ENCODE measurements around the gene KDM5B. TPM values are rescaled to one million over a fixed set of nuclear protein-coding genes. Genes with fewer than 3 reads are reported as not detected.

The KDM5B gene
- total RNA-seq, 2 donors from 2014 or later: 48.2 to 110 TPM

- Histone ChIP-seq H3K36me3 (no peaks in the 10 kb centered on the region), H3K4me3 (no peak overlapping the region), H3K27me3 (replicated peaks; ENCODE audit: insufficient read depth) (no peaks in the 10 kb centered on the region), H3K27ac (no peak overlapping the region), H3K9me3 (no peaks in the 10 kb centered on the region), H3K4me1 (replicated peaks) (peaks cover 8% of the 10 kb centered on the region)
- 52% methylated on average over 4 of the region's 4 CpGs for WGBS
- intact Hi-C loops (cut with DNase I): no loop called here
- DNase-seq (ENCODE audit: low spot score): no peak
- no peak for TF ChIP-seq POLR2A (IDR thresholded peaks at IDR 0.05)
- TF ChIP-seq POLR2AphosphoS5 (IDR thresholded peaks at IDR 0.05): no peak
- TF ChIP-seq CTCF (IDR thresholded peaks at IDR 0.05): no peak
Measured at GRCh38 chr1:202791077-202791747, 17.0 kb downstream of the KDM5B start.

DNA sequence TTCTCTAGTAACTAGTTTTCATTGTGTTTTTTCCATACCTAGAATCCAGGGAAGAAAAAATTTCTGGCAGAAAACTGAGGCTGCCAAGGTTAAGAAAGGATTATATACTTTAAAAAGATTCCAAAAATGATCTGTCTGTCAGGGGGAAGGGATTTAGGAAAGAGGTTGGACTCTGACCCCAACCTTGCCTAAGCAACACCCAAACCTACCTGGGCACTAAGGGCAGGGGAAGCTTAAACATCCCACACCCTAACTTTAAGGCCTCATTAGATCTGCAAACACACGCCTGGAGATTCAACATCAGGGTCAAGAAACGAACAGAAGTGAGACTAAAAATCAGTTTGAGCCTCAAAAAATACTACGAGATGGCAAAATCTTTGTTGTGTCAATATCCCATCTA, 19.4 kb downstream of the KDM5B start:
- Histone ChIP-seq H3K4me1 (replicated peaks) (peaks cover 8% of the 10 kb centered on the region), H3K36me3 (no peaks in the 10 kb centered on the region), H3K27ac (no peak overlapping the region), H3K9me3 (no peaks in the 10 kb centered on the region), H3K4me3 (no peak overlapping the region), H3K27me3 (replicated peaks; ENCODE audit: insufficient read depth) (no peaks in the 10 kb centered on the region)
- DNase-seq (ENCODE audit: low spot score): no peak
- WGBS: 75% methylated on average over 3 of the region's 3 CpGs
- TF ChIP-seq POLR2A (IDR thresholded peaks at IDR 0.05) (no peak), CTCF (IDR thresholded peaks at IDR 0.05) (no peak), POLR2AphosphoS5 (IDR thresholded peaks at IDR 0.05) (no peak)
- intact Hi-C loops (cut with DNase I): no loop called here

DNA sequence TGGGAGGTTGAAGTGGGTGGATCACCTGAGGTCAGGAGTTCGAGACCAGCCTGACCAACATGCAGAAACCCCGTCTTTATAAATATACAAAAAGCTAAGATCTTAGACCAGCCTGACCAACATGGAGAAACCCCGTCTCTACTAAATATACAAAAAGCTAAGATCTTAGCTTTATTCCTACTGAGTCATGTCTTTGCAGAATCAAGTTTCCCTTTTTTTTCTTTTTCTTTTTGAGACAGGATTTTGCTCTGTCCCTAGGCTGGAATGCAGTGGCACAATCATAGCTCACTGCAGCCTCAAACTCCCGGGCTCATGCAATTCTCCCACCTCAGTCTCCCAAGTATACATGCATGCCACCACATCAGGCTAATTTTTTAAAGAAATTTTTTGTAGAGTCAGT, 21.4 kb downstream of the KDM5B start:
- TF ChIP-seq CTCF (IDR thresholded peaks at IDR 0.05): no peak
- no peak for TF ChIP-seq POLR2AphosphoS5 (IDR thresholded peaks at IDR 0.05)
- TF ChIP-seq POLR2A (IDR thresholded peaks at IDR 0.05): no peak
- no peak overlapping the region for H3K4me3 ChIP-seq
- H3K27me3 ChIP-seq (replicated peaks; ENCODE audit: insufficient read depth): no peaks in the 10 kb centered on the region
- WGBS: 73% methylated on average over 4 of the region's 4 CpGs
- no peak overlapping the region for H3K27ac ChIP-seq
- no peaks in the 10 kb centered on the region for H3K9me3 ChIP-seq
- peaks cover 8% of the 10 kb centered on the region for H3K4me1 ChIP-seq (replicated peaks)
- intact Hi-C loops (cut with DNase I): no loop called here
- no peaks in the 10 kb centered on the region for H3K36me3 ChIP-seq
- DNase-seq (ENCODE audit: low spot score): no peak

GRCh38 chr1:202781180-202781579, 27.0 kb downstream of the KDM5B start:
- no peak for TF ChIP-seq CTCF (IDR thresholded peaks at IDR 0.05)
- TF ChIP-seq POLR2AphosphoS5 (IDR thresholded peaks at IDR 0.05): no peak
- Histone ChIP-seq H3K4me1 (replicated peaks) (peaks cover 4% of the 10 kb centered on the region), H3K27ac (no peak overlapping the region), H3K36me3 (no peaks in the 10 kb centered on the region), H3K4me3 (no peak overlapping the region), H3K9me3 (no peaks in the 10 kb centered on the region), H3K27me3 (replicated peaks; ENCODE audit: insufficient read depth) (no peaks in the 10 kb centered on the region)
- DNase-seq (ENCODE audit: low spot score): no peak
- intact Hi-C loops (cut with DNase I): no loop called here
- WGBS: 33% methylated on average over 4 of the region's 4 CpGs

GRCh38 chr1:202770135-202770534, 38.1 kb downstream of the KDM5B start:
- Histone ChIP-seq H3K4me3 (no peak overlapping the region), H3K27ac (no peak overlapping the region), H3K9me3 (no peaks in the 10 kb centered on the region), H3K27me3 (replicated peaks; ENCODE audit: insufficient read depth) (no peaks in the 10 kb centered on the region), H3K36me3 (peaks cover 0 to 12% of the 10 kb centered on the region in 2 donors), H3K4me1 (replicated peaks) (no peaks in the 10 kb centered on the region)
- no peak for TF ChIP-seq POLR2AphosphoS5 (IDR thresholded peaks at IDR 0.05)
- DNase-seq (ENCODE audit: low spot score): no peak
- intact Hi-C loops (cut with DNase I): no loop called here
- WGBS: 91% methylated on average over 2 of the region's 2 CpGs

All from prostate gland (tissue), 2 donors.